ENCODE data around the gene CCDC33.

- TF ChIP-seq CTCF (IDR thresholded peaks at IDR 0.05) (no peak), EZH2 (IDR thresholded peaks at IDR 0.05; ENCODE audit: borderline replicate concordance, insufficient read depth, low read depth, low read length, poor library complexity, severe bottlenecking) (no peak)
Observed at GRCh38 chr15:74208496-74208895, 27.6 kb upstream of the CCDC33 start.
